Choroid plexus epithelial cell (primary cell): ENCODE data around the gene PHF21B.

Experiments used
- DNase-seq: peaks from one replicate; pipeline ENCODE4 v3.0.0-alpha.2; 2010; ENCODE audit warnings: low read depth
- H3K4me3 ChIP-seq: 2 replicates; pipeline ENCODE4 v1.5.1; 2011; ENCODE audit warnings: low read depth, mild to moderate bottlenecking, control low read depth, low read length, moderate library complexity
- CTCF ChIP-seq: conservative IDR thresholded peaks from 2 replicates; pipeline ENCODE4 v1.5.1; 2011; ENCODE audit warnings: low read depth, mild to moderate bottlenecking, control low read depth, inconsistent platforms, low read length, moderate library complexity

The PHF21B gene

DNA sequence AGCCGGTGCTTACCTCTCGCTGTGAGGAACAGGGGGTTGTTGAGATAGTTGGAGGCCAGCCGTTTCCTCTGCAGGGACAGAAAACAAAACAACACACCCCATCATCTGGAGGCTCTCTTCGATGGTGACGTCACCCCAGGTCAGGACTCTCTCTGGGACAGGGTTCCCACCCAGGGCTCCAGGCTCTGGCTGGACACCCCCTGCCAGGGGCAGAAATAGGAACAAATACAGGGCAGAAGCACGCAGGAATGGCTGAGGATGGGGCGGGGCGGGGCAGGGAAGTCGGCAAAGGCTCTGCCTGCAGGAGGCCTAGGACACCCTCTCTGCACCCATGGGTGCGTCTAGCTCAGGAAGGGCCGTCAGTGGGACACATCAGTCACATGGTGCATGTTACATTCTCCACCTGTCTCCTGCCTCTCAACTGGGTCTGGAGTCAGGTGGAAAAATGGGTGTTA, 118.5 kb downstream of the PHF21B start:
- no peak for TF ChIP-seq CTCF
- DNase-seq: no peak
- H3K4me3 ChIP-seq: no peak overlapping the region

DNA sequence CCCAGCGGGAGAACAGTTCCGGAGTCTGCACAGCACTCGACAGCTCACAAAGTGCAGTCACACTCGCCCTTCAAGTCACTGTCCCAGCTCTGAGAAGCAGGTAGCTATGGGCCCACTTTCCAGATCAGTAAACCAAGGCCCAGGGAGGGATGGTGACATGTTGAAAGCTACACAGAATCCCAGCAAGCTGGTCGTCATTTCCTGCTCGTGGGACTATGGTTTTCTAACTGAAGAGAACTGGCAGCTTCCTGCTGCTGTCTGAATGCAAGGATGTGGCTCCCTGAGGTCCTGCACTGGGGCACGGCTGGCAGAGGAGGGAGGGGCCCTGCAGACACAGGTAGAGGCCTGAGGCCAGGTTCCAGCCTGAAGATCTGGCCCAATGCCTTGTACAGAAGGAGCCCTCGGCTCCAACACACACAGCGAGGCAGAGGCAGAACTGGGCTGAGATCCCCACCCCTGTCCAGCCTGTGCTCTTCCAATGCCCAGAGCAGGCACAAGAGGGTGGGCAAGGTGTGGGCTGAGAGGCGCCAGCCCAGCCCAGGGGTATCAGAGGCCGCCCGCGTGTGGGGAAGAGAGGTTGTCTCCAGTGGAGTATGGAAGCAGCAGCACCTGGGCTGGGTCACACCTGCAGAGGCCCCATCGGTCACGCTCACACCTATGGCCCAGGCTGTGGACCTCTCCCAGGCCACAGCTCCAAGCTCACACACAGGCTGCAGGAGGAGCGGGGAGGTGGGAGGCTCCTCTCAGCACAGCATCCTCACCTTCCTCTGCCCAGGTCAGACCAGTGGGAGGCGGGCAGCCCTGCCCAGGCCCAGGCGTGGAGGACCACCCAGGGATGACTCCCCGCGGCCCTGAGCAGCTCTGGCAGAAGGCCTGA, 119.2 kb downstream of the PHF21B start:
- no peak for DNase-seq
- TF ChIP-seq CTCF: no peak
- no peak overlapping the region for H3K4me3 ChIP-seq

DNA sequence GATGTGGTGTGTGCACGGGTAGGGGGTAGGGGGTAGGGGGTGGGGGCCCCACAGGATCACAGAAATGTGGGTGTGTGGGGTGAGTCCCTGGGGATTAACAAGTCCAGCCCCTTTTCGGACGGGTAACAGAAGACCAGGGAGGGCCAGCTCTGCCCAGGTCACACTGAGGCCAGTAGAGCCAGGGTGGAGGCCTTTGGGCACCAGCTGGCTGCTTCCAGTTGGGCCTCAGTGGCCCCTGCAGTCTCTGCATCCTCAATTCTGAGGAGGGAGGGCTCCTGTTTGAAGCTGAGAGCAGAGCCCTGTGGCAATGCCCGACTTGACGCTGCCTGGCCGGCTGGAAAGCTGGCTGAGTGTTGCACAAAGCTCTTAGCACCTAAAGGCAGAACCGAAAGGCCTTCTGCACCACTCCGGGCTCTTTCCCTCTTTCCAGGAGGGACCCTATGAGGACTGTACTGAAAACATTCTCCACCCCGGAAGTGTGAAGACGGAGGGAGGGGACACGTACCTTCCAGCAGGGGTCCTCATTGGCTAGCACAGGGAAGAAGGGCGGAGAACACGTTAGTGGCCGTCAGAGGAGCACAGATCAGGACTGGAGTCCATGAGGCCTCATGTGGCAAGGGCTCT, 120.4 kb downstream of the PHF21B start:
- H3K4me3 ChIP-seq: no peak overlapping the region

DNA sequence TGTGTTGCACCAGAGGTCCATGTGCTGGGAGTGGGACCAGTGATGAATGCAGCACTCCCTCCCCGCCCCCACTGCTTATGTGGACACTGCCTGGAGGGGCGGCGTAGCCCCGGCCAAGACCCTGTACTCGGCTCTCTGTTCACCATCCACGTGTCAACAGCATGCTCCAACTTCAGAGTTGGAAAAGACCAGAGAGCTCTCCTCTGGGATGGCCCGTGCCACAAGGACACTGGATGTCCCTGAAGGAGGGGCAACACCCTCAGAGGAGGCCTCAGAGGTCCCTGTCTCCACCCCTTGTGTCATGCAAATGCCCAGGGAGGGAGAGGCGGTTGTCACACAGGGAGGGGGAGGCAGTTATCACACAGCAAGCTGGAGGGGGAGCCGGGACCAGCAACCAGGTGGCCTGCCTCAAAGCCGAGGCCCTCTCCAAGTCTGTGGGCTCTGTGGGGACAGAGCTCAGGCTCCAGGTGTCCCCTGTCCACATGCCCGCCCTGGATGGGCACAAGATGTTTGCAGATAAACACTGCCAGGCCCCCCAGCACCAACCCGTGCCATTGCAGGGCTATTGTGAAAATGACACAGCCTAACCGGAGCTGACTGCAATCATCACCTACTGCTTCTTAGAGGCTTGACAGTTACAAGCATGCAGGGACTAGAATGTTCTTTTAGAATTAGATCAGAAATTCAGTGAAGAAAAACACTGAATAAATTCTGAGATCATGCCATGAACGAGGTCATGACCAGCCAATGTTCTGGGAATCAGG, 121.1 kb downstream of the PHF21B start:
- TF ChIP-seq CTCF: no peak
- no peak overlapping the region for H3K4me3 ChIP-seq
- DNase-seq: no peak

More for the DNA sequence above, 120.4 kb downstream of the PHF21B start:
- TF ChIP-seq CTCF: no peak
- no peak for DNase-seq

GRCh38 chr22:44887941-44888366, 121.9 kb downstream of the PHF21B start:
- no peak for DNase-seq
- no peak overlapping the region for H3K4me3 ChIP-seq
- TF ChIP-seq CTCF: no peak

DNA sequence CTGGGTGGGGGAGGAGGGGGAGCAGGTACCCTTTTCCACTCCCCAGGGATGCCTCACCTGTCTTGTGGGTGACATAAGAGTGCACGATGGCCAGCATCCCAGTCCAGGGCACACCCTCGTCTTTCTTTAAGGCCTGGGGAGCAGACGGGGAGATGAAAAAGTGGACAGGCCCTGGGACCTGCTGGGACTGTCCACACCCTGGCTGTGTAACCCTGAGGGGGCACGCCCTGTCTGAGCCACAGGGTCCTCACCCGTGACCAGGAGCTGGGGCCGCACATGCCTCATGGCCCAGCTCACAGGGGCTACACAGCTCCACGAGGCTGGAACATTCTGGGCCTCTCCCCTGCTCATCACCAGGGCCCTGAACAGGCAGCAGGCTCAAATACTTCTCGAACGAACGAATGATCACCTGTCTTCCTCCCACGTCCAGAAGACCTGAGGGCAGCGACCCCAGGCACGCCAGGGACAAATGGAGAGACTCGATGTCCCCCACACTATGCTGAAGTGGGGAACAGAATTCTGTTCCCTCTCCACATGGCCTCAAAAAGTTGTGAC, 123.9 kb downstream of the PHF21B start:
- H3K4me3 ChIP-seq: no peak overlapping the region
- DNase-seq: no peak
- no peak for TF ChIP-seq CTCF
